ENCODE results near the gene GGTLC1. TPM values are rescaled to one million over a fixed set of nuclear protein-coding genes. Genes with fewer than 3 reads are reported as not detected.

GGTLC1 gene
- total and polyA plus RNA-seq, 2 experiments from 2014 or later = not detected

GRCh38 chr20:24016607-24017457 is 28.3 kb upstream of the GGTLC1 start:
- no peak for ATAC-seq
- Histone ChIP-seq H3K27me3 (ENCODE audit: insufficient read depth) (no peaks in the 10 kb centered on the region), H3F3A (replicated peaks; ENCODE audit: low read depth) (no peaks in the 10 kb centered on the region), H3K9me2 (ENCODE audit: insufficient read depth) (peaks cover 2% of the 10 kb centered on the region; the same call in 1 of the 2 replicates), H3K27ac (ENCODE audit: low read depth) (no peak overlapping the region), H3K4me1 (ENCODE audit: insufficient read depth) (no peaks in the 10 kb centered on the region), H3K4me2 (no peak overlapping the region), H3K36me3 (ENCODE audit: insufficient read depth) (no peaks in the 10 kb centered on the region), H4K20me1 (replicated peaks; ENCODE audit: insufficient read depth) (no peaks in the 10 kb centered on the region), H2AFZ (no peak overlapping the region), H3K79me2 (replicated peaks; ENCODE audit: insufficient read depth) (no peaks in the 10 kb centered on the region), H3K4me3 (no peak overlapping the region)
- Mint-ChIP-seq H3K27me3 (ENCODE audit: insufficient read depth, low read depth, poor library complexity) (peaks cover 9% of the 10 kb centered on the region), H3K27ac (no peak overlapping the region), H3K9me3 (no peaks in the 10 kb centered on the region; the same call in 2 of the 3 replicates), H3K36me3 (ENCODE audit: low read depth) (no peaks in the 10 kb centered on the region), H3K4me3 (no peak overlapping the region), H3K4me1 (no peaks in the 10 kb centered on the region)
- no peak for DNase-seq (ENCODE audit: low spot score)
- TF ChIP-seq EZH2phosphoT487 (IDR thresholded peaks at IDR 0.05; ENCODE audit: unreplicated experiment) = no peak
- no peak for TF ChIP-seq POLR2AphosphoS5 (IDR thresholded peaks at IDR 0.05; ENCODE audit: low read depth)
- no peak for TF ChIP-seq ZNF114 (CRISPR knock-in tag; IDR thresholded peaks at IDR 0.05)
- TF ChIP-seq REST (IDR thresholded peaks at IDR 0.05; ENCODE audit: unreplicated experiment) = no peak
- TF ChIP-seq, protein P1, sequence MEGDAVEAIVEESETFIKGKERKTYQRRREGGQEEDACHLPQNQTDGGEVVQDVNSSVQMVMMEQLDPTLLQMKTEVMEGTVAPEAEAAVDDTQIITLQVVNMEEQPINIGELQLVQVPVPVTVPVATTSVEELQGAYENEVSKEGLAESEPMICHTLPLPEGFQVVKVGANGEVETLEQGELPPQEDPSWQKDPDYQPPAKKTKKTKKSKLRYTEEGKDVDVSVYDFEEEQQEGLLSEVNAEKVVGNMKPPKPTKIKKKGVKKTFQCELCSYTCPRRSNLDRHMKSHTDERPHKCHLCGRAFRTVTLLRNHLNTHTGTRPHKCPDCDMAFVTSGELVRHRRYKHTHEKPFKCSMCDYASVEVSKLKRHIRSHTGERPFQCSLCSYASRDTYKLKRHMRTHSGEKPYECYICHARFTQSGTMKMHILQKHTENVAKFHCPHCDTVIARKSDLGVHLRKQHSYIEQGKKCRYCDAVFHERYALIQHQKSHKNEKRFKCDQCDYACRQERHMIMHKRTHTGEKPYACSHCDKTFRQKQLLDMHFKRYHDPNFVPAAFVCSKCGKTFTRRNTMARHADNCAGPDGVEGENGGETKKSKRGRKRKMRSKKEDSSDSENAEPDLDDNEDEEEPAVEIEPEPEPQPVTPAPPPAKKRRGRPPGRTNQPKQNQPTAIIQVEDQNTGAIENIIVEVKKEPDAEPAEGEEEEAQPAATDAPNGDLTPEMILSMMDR (conservative IDR thresholded peaks at IDR 0.05; ENCODE audit: low read depth in 2 of 2) = no peak
- no peak for TF ChIP-seq NANOG (IDR thresholded peaks at IDR 0.05; ENCODE audit: borderline replicate concordance)
- no peak for TF ChIP-seq ZNF462 (CRISPR knock-in tag; IDR thresholded peaks at IDR 0.05)
- no peak for TF ChIP-seq CREB1 (CRISPR knock-in tag; IDR thresholded peaks at IDR 0.05; ENCODE audit: low read depth)
- TF ChIP-seq ZNF331 (CRISPR knock-in tag; IDR thresholded peaks at IDR 0.05; ENCODE audit: low read depth) = no peak
- no peak for TF ChIP-seq JUNB (IDR thresholded peaks at IDR 0.05; ENCODE audit: unreplicated experiment)
- TF ChIP-seq ETS1 (IDR thresholded peaks at IDR 0.05) = no peak
- TF ChIP-seq EZH2 (IDR thresholded peaks at IDR 0.05; ENCODE audit: low read depth, unreplicated experiment) = no peak
- TF ChIP-seq STAT1 (IDR thresholded peaks at IDR 0.05; ENCODE audit: unreplicated experiment) = no peak
